ENCODE measurements around the gene FA2H. TPM values are rescaled to one million over a fixed set of nuclear protein-coding genes. Genes with fewer than 3 reads are reported as not detected.

The FA2H gene
- total and polyA plus RNA-seq, 2 experiments from 2014 or later = 5.7 to 6.3 TPM

- no peaks in the 10 kb centered on the region for H4K20me1 ChIP-seq (replicated peaks; ENCODE audit: insufficient read depth)
- no peaks in the 10 kb centered on the region for H3K9me2 ChIP-seq (ENCODE audit: insufficient read depth)
- peaks cover 18% of the 10 kb centered on the region for H3K4me1 ChIP-seq (ENCODE audit: insufficient read depth)
- 0 out of 2 replicates have a peak, but pooled peaks cover 2% of the 10 kb centered on the region for H3F3A ChIP-seq (replicated peaks; ENCODE audit: low read depth)
- H3K27me3 ChIP-seq (ENCODE audit: insufficient read depth) = no peaks in the 10 kb centered on the region
- Mint-ChIP-seq H3K4me1 (peaks cover 14% of the 10 kb centered on the region; the same call in 2 of the 3 replicates), H3K4me3 (no peak overlapping the region), H3K27me3 (ENCODE audit: insufficient read depth, low read depth, poor library complexity) (peaks cover 14% of the 10 kb centered on the region), H3K27ac (no peak overlapping the region), H3K36me3 (ENCODE audit: low read depth) (peaks cover 6% of the 10 kb centered on the region; the same call in 1 of the 3 replicates), H3K9me3 (peaks cover 14% of the 10 kb centered on the region)
- H3K27ac ChIP-seq (ENCODE audit: low read depth) = no peak overlapping the region
- H2AFZ ChIP-seq = no peak overlapping the region
- ATAC-seq (no peak), DNase-seq (ENCODE audit: low spot score) (no peak)
- H3K4me2 ChIP-seq = no peak overlapping the region
- no peaks in the 10 kb centered on the region for H3K79me2 ChIP-seq (replicated peaks; ENCODE audit: insufficient read depth)
- TF ChIP-seq STAT1 (IDR thresholded peaks at IDR 0.05; ENCODE audit: unreplicated experiment) (no peak), CREB1 (CRISPR knock-in tag; IDR thresholded peaks at IDR 0.05; ENCODE audit: low read depth) (no peak), ZNF114 (CRISPR knock-in tag; IDR thresholded peaks at IDR 0.05) (no peak), REST (IDR thresholded peaks at IDR 0.05; ENCODE audit: unreplicated experiment) (no peak), ETS1 (IDR thresholded peaks at IDR 0.05) (no peak), POLR2AphosphoS5 (IDR thresholded peaks at IDR 0.05; ENCODE audit: low read depth) (no peak), EZH2phosphoT487 (IDR thresholded peaks at IDR 0.05; ENCODE audit: unreplicated experiment) (no peak), EZH2 (IDR thresholded peaks at IDR 0.05; ENCODE audit: low read depth, unreplicated experiment) (no peak), ZNF331 (CRISPR knock-in tag; IDR thresholded peaks at IDR 0.05; ENCODE audit: low read depth) (no peak), ZNF462 (CRISPR knock-in tag; IDR thresholded peaks at IDR 0.05) (no peak), NANOG (IDR thresholded peaks at IDR 0.05; ENCODE audit: borderline replicate concordance) (no peak), CTCF (conservative IDR thresholded peaks at IDR 0.05; ENCODE audit: low read depth in 2 of 2) (no peak), JUNB (IDR thresholded peaks at IDR 0.05; ENCODE audit: unreplicated experiment) (no peak)
- H3K36me3 ChIP-seq (ENCODE audit: insufficient read depth) = no peaks in the 10 kb centered on the region
- H3K4me3 ChIP-seq = no peak overlapping the region
Measured at GRCh38 chr16:74727903-74728302, 46.7 kb downstream of the FA2H start.

Measured in GM23338 (cell line).